HL-60 (cell line): ENCODE results near the gene MR1.

Experiments used
- POLR2AphosphoS5 ChIP-seq: IDR thresholded peaks from 2 replicates; pipeline ENCODE4 v1.6.1; 2012; ENCODE audit warnings: low read depth
- TF ChIP-seq, protein P1 (sequence below): IDR thresholded peaks from 2 replicates; pipeline ENCODE4 v1.6.1; 2012; ENCODE audit warnings: low read depth; ENCODE audit not compliant: insufficient replicate concordance
- TF ChIP-seq, protein P2 (sequence below): IDR thresholded peaks from one replicate; pipeline ENCODE4 v1.5.1; 2011; ENCODE audit warnings: low read length, control low read depth, inconsistent platforms; ENCODE audit not compliant: insufficient read depth

DNA sequence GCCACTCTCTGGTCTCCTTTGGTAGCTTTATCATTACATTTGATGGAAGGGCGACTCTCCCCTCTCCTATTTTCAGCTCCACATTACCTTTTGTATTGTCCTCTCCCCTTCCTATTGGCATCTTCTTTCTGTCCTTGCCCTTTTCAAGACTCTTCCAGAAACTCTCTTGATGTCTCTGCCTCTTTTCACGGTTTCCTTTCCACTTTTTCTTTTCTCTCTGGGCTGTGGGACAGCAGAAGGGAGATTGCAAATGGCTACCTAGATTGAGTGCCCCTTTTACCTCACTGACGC is 72.2 kb downstream of the MR1 start:
- TF ChIP-seq, protein P1, sequence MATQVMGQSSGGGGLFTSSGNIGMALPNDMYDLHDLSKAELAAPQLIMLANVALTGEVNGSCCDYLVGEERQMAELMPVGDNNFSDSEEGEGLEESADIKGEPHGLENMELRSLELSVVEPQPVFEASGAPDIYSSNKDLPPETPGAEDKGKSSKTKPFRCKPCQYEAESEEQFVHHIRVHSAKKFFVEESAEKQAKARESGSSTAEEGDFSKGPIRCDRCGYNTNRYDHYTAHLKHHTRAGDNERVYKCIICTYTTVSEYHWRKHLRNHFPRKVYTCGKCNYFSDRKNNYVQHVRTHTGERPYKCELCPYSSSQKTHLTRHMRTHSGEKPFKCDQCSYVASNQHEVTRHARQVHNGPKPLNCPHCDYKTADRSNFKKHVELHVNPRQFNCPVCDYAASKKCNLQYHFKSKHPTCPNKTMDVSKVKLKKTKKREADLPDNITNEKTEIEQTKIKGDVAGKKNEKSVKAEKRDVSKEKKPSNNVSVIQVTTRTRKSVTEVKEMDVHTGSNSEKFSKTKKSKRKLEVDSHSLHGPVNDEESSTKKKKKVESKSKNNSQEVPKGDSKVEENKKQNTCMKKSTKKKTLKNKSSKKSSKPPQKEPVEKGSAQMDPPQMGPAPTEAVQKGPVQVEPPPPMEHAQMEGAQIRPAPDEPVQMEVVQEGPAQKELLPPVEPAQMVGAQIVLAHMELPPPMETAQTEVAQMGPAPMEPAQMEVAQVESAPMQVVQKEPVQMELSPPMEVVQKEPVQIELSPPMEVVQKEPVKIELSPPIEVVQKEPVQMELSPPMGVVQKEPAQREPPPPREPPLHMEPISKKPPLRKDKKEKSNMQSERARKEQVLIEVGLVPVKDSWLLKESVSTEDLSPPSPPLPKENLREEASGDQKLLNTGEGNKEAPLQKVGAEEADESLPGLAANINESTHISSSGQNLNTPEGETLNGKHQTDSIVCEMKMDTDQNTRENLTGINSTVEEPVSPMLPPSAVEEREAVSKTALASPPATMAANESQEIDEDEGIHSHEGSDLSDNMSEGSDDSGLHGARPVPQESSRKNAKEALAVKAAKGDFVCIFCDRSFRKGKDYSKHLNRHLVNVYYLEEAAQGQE, result no peak
- TF ChIP-seq, protein P2, sequence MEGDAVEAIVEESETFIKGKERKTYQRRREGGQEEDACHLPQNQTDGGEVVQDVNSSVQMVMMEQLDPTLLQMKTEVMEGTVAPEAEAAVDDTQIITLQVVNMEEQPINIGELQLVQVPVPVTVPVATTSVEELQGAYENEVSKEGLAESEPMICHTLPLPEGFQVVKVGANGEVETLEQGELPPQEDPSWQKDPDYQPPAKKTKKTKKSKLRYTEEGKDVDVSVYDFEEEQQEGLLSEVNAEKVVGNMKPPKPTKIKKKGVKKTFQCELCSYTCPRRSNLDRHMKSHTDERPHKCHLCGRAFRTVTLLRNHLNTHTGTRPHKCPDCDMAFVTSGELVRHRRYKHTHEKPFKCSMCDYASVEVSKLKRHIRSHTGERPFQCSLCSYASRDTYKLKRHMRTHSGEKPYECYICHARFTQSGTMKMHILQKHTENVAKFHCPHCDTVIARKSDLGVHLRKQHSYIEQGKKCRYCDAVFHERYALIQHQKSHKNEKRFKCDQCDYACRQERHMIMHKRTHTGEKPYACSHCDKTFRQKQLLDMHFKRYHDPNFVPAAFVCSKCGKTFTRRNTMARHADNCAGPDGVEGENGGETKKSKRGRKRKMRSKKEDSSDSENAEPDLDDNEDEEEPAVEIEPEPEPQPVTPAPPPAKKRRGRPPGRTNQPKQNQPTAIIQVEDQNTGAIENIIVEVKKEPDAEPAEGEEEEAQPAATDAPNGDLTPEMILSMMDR, result no peak
- TF ChIP-seq POLR2AphosphoS5, result no peak
